Lung (tissue), 12 donors: ENCODE measurements around the gene GALNT6. TPM values are rescaled to one million over a fixed set of nuclear protein-coding genes. Genes with fewer than 3 reads are reported as not detected.

Experiments used
- ATAC-seq: fragments of 200-7000 bp; cut with Tn5 transposase; one replicate; pipeline ENCODE4 v1.9.1; 2020; ENCODE audit warnings: moderate number of reproducible peaks; ENCODE audit not compliant: insufficient read depth, low FRiP score
- DNase-seq, 3 donors: peaks; one replicate each; pipeline ENCODE4 v3.0.0-alpha.2; 2013 to 2017
- H3K27ac ChIP-seq, 2 donors: one replicate each; pipeline ENCODE4 v1.5.1; 2013; ENCODE audit warnings: mild to moderate bottlenecking in 2 of 2, moderate library complexity in 2 of 2, control low read depth in 1 of 2, inconsistent platforms in 1 of 2, low read depth in 1 of 2, low read length in 1 of 2
- H3K27me3 ChIP-seq, 3 donors: one replicate each; pipeline ENCODE4 v1.5.1; 2013; ENCODE audit warnings: low read length in 2 of 3; ENCODE audit not compliant: control insufficient read depth in 3 of 3, insufficient read depth in 3 of 3
- H3K36me3 ChIP-seq, 4 donors: one replicate each; pipeline ENCODE4 v1.5.1; 2013; ENCODE audit warnings: low read length in 4 of 4, mild to moderate bottlenecking in 1 of 4, moderate library complexity in 1 of 4; ENCODE audit not compliant: control insufficient read depth in 4 of 4, insufficient read depth in 4 of 4
- H3K4me1 ChIP-seq, 5 donors: one replicate each; pipeline ENCODE4 v1.5.1; 2013; ENCODE audit warnings: low read length in 5 of 5, mild to moderate bottlenecking in 2 of 5, moderate library complexity in 1 of 5; ENCODE audit not compliant: control insufficient read depth in 5 of 5, insufficient read depth in 5 of 5
- H3K4me3 ChIP-seq: one replicate; pipeline ENCODE4 v1.5.1; 2013; ENCODE audit warnings: mild to moderate bottlenecking, control low read depth, moderate library complexity
- H3K9ac ChIP-seq, 2 donors: one replicate each; pipeline ENCODE4 v1.5.1; 2013; ENCODE audit warnings: low read length in 2 of 2, control low read depth in 1 of 2; ENCODE audit not compliant: insufficient read depth in 1 of 2
- H3K9me3 ChIP-seq, 4 donors: one replicate each; pipeline ENCODE4 v1.5.1; 2013; ENCODE audit warnings: low read length in 3 of 4, mild to moderate bottlenecking in 1 of 4, moderate library complexity in 1 of 4; ENCODE audit not compliant: control insufficient read depth in 4 of 4, insufficient read depth in 3 of 4
- CTCF ChIP-seq: IDR thresholded peaks from 2 replicates; pipeline ENCODE4 v1.5.1; 2012; ENCODE audit warnings: mild to moderate bottlenecking; ENCODE audit errors: control extremely low read depth, extremely low read depth
- WGBS, 2 donors: extraction: QIAGEN DNeasy Blood & Tissue Kit; methylation state at CpG; one replicate each; pipeline ENCODE4 v1.1.7; 2013; 5-methylcytosine and 5-hydroxymethylcytosine counted together
- polyA plus RNA-seq, 2 donors: library from polyadenylated mRNA; stranded (reverse); fragments of 200-250 nt; gene quantifications; one replicate each; pipeline ENCODE4 v1.2.1, GENCODE V29; 2013
- total RNA-seq, 2 donors: library from RNA; depleted of rRNA in 1 of 2; stranded (reverse); fragments of >200 nt in 1 of 2; gene quantifications; one replicate each; pipeline ENCODE4 v1.2.1, GENCODE V29; 2014 to 2021
- donor health status: control.
- donor health status: control.
- donor health status: Bipolar disorder and iron deficiency.
- donor health status: healthy.
- donor health status: DM: yes; HTN: yes; CAD: no.

Gene GALNT6
- total and polyA plus RNA-seq, 4 donors, result 5.5 to 36.0 (median 9.0) TPM

GRCh38 chr12:51377099-51377984 lies 13.9 kb downstream of the GALNT6 start:
- TF ChIP-seq CTCF, result no peak
- no peak for ATAC-seq

GRCh38 chr12:51374856-51375255 lies 16.4 kb downstream of the GALNT6 start:
- Histone ChIP-seq H3K9me3 (no peaks in the 10 kb centered on the region), H3K27me3 (no peaks in the 10 kb centered on the region), H3K4me3 (no peak overlapping the region), H3K4me1 (peaks cover 0 to 4% (median 0%) of the 10 kb centered on the region in 5 donors), H3K27ac (no peak overlapping the region), H3K9ac (no peak overlapping the region), H3K36me3 (peaks cover 0 to 2% (median 0%) of the 10 kb centered on the region in 4 donors)
- ATAC-seq, result no peak
- DNase-seq, result no peak
- no peak for TF ChIP-seq CTCF
- 73 to 82% methylated on average over 5 of the region's 5 CpGs for WGBS, 2 donors

More at GRCh38 chr12:51377099-51377984, 13.9 kb downstream of the GALNT6 start:
- WGBS, 2 donors, result 88 to 93% methylated on average over 11 of the region's 11 CpGs
- Histone ChIP-seq H3K36me3 (peaks cover 0 to 2% (median 0%) of the 10 kb centered on the region in 4 donors), H3K9me3 (no peaks in the 10 kb centered on the region), H3K4me1 (no peaks in the 10 kb centered on the region), H3K9ac (no peak overlapping the region), H3K4me3 (no peak overlapping the region), H3K27me3 (no peaks in the 10 kb centered on the region), H3K27ac (no peak overlapping the region)
- peak in 1 of 3 donors; percentile 40 for DNase-seq

- Histone ChIP-seq H3K27ac (no peak overlapping the region), H3K27me3 (no peaks in the 10 kb centered on the region), H3K9me3 (no peaks in the 10 kb centered on the region), H3K4me3 (no peak overlapping the region), H3K4me1 (peaks cover 0 to 4% (median 2%) of the 10 kb centered on the region in 5 donors), H3K9ac (no peak overlapping the region), H3K36me3 (peaks cover 0 to 2% (median 0%) of the 10 kb centered on the region in 4 donors)
- 81 to 83% methylated on average over 2 of the region's 2 CpGs for WGBS, 2 donors
- DNase-seq (no peak), ATAC-seq (no peak)
- TF ChIP-seq CTCF, result no peak
Observed at GRCh38 chr12:51374361-51374760, 16.8 kb downstream of the GALNT6 start.
